Measurements from ENCODE around the gene CTNNBIP1.

CTNNBIP1 gene

GRCh38 chr1:9887070-9887469 lies 23.0 kb downstream of the CTNNBIP1 start:
- H3K4me3 ChIP-seq (ENCODE audit: low read depth, low read length): no peak overlapping the region
- no peak for DNase-seq (ENCODE audit: low read depth)
- TF ChIP-seq CTCF (IDR thresholded peaks at IDR 0.05; ENCODE audit: insufficient read depth, low read depth, low read length, missing control alignments): no peak

GRCh38 chr1:9886092-9886742 lies 23.9 kb downstream of the CTNNBIP1 start:
- no peak for TF ChIP-seq CTCF (IDR thresholded peaks at IDR 0.05; ENCODE audit: insufficient read depth, low read depth, low read length, missing control alignments)
- DNase-seq (ENCODE audit: low read depth): no peak
- no peak overlapping the region for H3K4me3 ChIP-seq (ENCODE audit: low read depth, low read length)

- DNase-seq (ENCODE audit: low read depth): no peak
- no peak for TF ChIP-seq CTCF (IDR thresholded peaks at IDR 0.05; ENCODE audit: insufficient read depth, low read depth, low read length, missing control alignments)
Observed at GRCh38 chr1:9884805-9885204, 25.3 kb downstream of the CTNNBIP1 start.

GRCh38 chr1:9883585-9884449 lies 26.3 kb downstream of the CTNNBIP1 start:
- no peak for TF ChIP-seq CTCF (IDR thresholded peaks at IDR 0.05; ENCODE audit: insufficient read depth, low read depth, low read length, missing control alignments)
- no peak for DNase-seq (ENCODE audit: low read depth)
- no peak overlapping the region for H3K4me3 ChIP-seq (ENCODE audit: low read depth, low read length)

More at GRCh38 chr1:9884805-9885204, 25.3 kb downstream of the CTNNBIP1 start:
- H3K4me3 ChIP-seq (ENCODE audit: low read depth, low read length): no peak overlapping the region

GRCh38 chr1:9882945-9883303 lies 27.1 kb downstream of the CTNNBIP1 start:
- no peak for DNase-seq (ENCODE audit: low read depth)
- no peak for TF ChIP-seq CTCF (IDR thresholded peaks at IDR 0.05; ENCODE audit: insufficient read depth, low read depth, low read length, missing control alignments)
- H3K4me3 ChIP-seq (ENCODE audit: low read depth, low read length): no peak overlapping the region

GRCh38 chr1:9882296-9882944 lies 27.6 kb downstream of the CTNNBIP1 start:
- TF ChIP-seq CTCF (IDR thresholded peaks at IDR 0.05; ENCODE audit: insufficient read depth, low read depth, low read length, missing control alignments): no peak
- H3K4me3 ChIP-seq (ENCODE audit: low read depth, low read length): no peak overlapping the region
- no peak for DNase-seq (ENCODE audit: low read depth)
